Endothelial cell of umbilical vein (primary cell): ENCODE results near the gene LMF1. TPM values are rescaled to one million over a fixed set of nuclear protein-coding genes. Genes with fewer than 3 reads are reported as not detected.

Experiments used
- BruUV-seq: library from RNA; stranded (reverse); fragments of 400-500 nt; replicated peaks from 2 replicates; lab custom pipeline; 2021; lab: Mats Ljungman, UMichigan
- CTCF ChIA-PET: fragments of 300-600, 350-600 bp; sonication (Branson Sonifier 250); formaldehyde crosslinking; loops from one replicate; lab custom pipeline; 2021; ENCODE audit warnings: antibody characterized with exemption, inconsistent platforms; lab: Charles Lee
- POLR2A ChIA-PET: fragments of 300-600, 350-600 bp; sonication (Branson Sonifier 250); formaldehyde crosslinking; loops from one replicate; lab custom pipeline; 2021; ENCODE audit warnings: antibody characterized with exemption, inconsistent platforms; lab: Charles Lee
- DNase-seq: peaks from one replicate; pipeline ENCODE4 v3.0.0-alpha.2; 2011; ENCODE audit warnings: low read depth, low spot score
- FAIRE-seq: peaks from 2 replicates; lab custom pipeline; 2011; peaks lifted over from hg19 to GRCh38; lab: Jason Lieb, UNC
- H2AFZ ChIP-seq: 2 replicates; pipeline ENCODE4 v1.6.0; 2012; ENCODE audit warnings: low read depth, low read length, control low read depth, inconsistent platforms
- H3K27ac ChIP-seq: 2 replicates; pipeline ENCODE4 v1.5.1; 2011; ENCODE audit warnings: low read depth, mild to moderate bottlenecking, control low read depth, low read length, moderate library complexity; ENCODE audit not compliant: insufficient read depth
- H3K27me3 ChIP-seq, 2 experiments: 2 replicates each; pipeline versions ENCODE4 v1.6.0 to v1.6.1; 2011; ENCODE audit warnings: low read length in 2 of 2, mixed read lengths in 1 of 2; ENCODE audit not compliant: control insufficient read depth in 2 of 2, insufficient read depth in 2 of 2
- H3K36me3 ChIP-seq, 2 experiments: 2 replicates in 1 of 2; 3 replicates in 1 of 2; pipeline ENCODE4 v1.5.1; 2011; ENCODE audit warnings: low read length in 2 of 2, mild to moderate bottlenecking in 1 of 2, moderate library complexity in 1 of 2; ENCODE audit not compliant: control insufficient read depth in 2 of 2, insufficient read depth in 2 of 2; ENCODE audit errors: extremely low read depth in 1 of 2
- H3K4me1 ChIP-seq: 3 replicates; pipeline ENCODE4 v1.5.1; 2011; ENCODE audit warnings: mild to moderate bottlenecking, low read length; ENCODE audit not compliant: control insufficient read depth, insufficient read depth; ENCODE audit errors: extremely low read depth
- H3K4me2 ChIP-seq: 2 replicates; pipeline ENCODE4 v1.6.1; 2011; ENCODE audit warnings: low read length, control low read depth, mixed read lengths; ENCODE audit not compliant: insufficient read depth
- H3K4me3 ChIP-seq, 3 experiments: fragments of 200-600 bp in 1 of 3; sonication (generic), shearing (Covaris generic) in 1 of 3; replicated peaks in 1 of 3; 2 replicates each; pipeline ENCODE4 v1.5.1; 2011 to 2016; ENCODE audit warnings: control low read depth in 3 of 3, low read length in 3 of 3, mild to moderate bottlenecking in 2 of 3, inconsistent platforms in 1 of 3, low read depth in 1 of 3, moderate library complexity in 1 of 3; ENCODE audit not compliant: insufficient read depth in 1 of 3
- H3K79me2 ChIP-seq: 2 replicates; pipeline ENCODE4 v1.6.0; 2012; ENCODE audit warnings: low read length, inconsistent platforms; ENCODE audit not compliant: control insufficient read depth, insufficient read depth
- H3K9ac ChIP-seq: replicated peaks from 2 replicates; pipeline ENCODE3; 2011; ENCODE audit warnings: low read length, control low read depth; ENCODE audit not compliant: insufficient read depth; ENCODE audit errors: extremely low read depth
- H3K9me1 ChIP-seq: replicated peaks from 3 replicates; pipeline ENCODE4 v1.6.0; 2011; ENCODE audit warnings: mild to moderate bottlenecking, low read length; ENCODE audit not compliant: control insufficient read depth, insufficient read depth; ENCODE audit errors: extremely low read depth
- H3K9me3 ChIP-seq: replicated peaks from 2 replicates; pipeline ENCODE4 v1.5.1; 2012; ENCODE audit warnings: low read length, inconsistent platforms; ENCODE audit not compliant: control insufficient read depth, insufficient read depth
- H4K20me1 ChIP-seq: replicated peaks from 2 replicates; pipeline ENCODE3; 2011; ENCODE audit warnings: mild to moderate bottlenecking, low read length; ENCODE audit not compliant: control insufficient read depth, insufficient read depth; ENCODE audit errors: extremely low read depth
- EZH2 ChIP-seq: IDR thresholded peaks from 2 replicates; pipeline ENCODE4 v1.6.1; 2012; ENCODE audit warnings: borderline replicate concordance, low read depth, mild to moderate bottlenecking, moderate library complexity, low read length, inconsistent platforms; ENCODE audit not compliant: severe bottlenecking
- FOS ChIP-seq: IDR thresholded peaks from 2 replicates; pipeline ENCODE4 v1.6.1; 2011; ENCODE audit warnings: mild to moderate bottlenecking, low read length, moderate library complexity, borderline replicate concordance; ENCODE audit not compliant: insufficient read depth
- GATA2 ChIP-seq: IDR thresholded peaks from 2 replicates; pipeline ENCODE4 v1.7.0; 2011; ENCODE audit warnings: low read depth, mild to moderate bottlenecking, moderate library complexity, mixed read lengths, low read length; ENCODE audit not compliant: insufficient read length, insufficient read depth
- JUN ChIP-seq: IDR thresholded peaks from 2 replicates; pipeline ENCODE4 v1.6.1; 2011; ENCODE audit warnings: borderline replicate concordance, low read depth; ENCODE audit not compliant: insufficient read length, insufficient read depth
- MAX ChIP-seq: IDR thresholded peaks from 2 replicates; pipeline ENCODE4 v1.6.1; 2011; ENCODE audit not compliant: insufficient read depth, insufficient read length
- MYC ChIP-seq: IDR thresholded peaks from one replicate; pipeline ENCODE4 v1.6.1; 2011; ENCODE audit warnings: mild to moderate bottlenecking, low read depth, low read length
- POLR2A ChIP-seq: IDR thresholded peaks from 2 replicates; pipeline ENCODE4 v1.6.1; 2012; ENCODE audit warnings: low read depth, mild to moderate bottlenecking, control low read depth, low read length
- POLR2AphosphoS5 ChIP-seq: IDR thresholded peaks from 2 replicates; pipeline ENCODE4 v1.6.1; 2012; ENCODE audit warnings: low read depth, mild to moderate bottlenecking, control low read depth, low read length, moderate library complexity; ENCODE audit not compliant: insufficient read depth
- dilution Hi-C: fragments of 300-500 bp; cut with MboI; formaldehyde crosslinking; loops from one replicate; pipeline ENCODE4 v1.15.0; 2019; ENCODE audit warnings: low sequenced_read_pairs; ENCODE audit not compliant: extremely low pct_ligation_motif_present
- intact Hi-C: fragments of 100-400 bp; cut with micrococcal nuclease; formaldehyde crosslinking; loops from one replicate; pipeline ENCODE4 v1.10.0; 2022
- polyA plus RNA-seq, 4 experiments: library from polyadenylated mRNA; depleted of rRNA in 3 of 4; stranded (reverse) in 3 of 4; unstranded in 1 of 4; fragments of >200 nt; gene quantifications; 2 replicates each; pipeline versions ENCODE4 v1.2.1 to v1.2.3, GENCODE V29; 2011 to 2012; ENCODE audit warnings: missing spikeins in 1 of 4
- total RNA-seq: library from RNA; stranded (reverse); gene quantifications from 2 replicates; pipeline ENCODE4 v1.2.3, GENCODE V29; 2021
- TF ChIP-seq, protein P1 (sequence below), 2 donors: IDR thresholded peaks; 1 replicate in 1 of 2; 2 replicates in 1 of 2; pipeline ENCODE4 v1.5.1; 2011; ENCODE audit warnings: low read length in 2 of 2, mild to moderate bottlenecking in 2 of 2, moderate library complexity in 2 of 2, control low read depth in 1 of 2, inconsistent platforms in 1 of 2, low read depth in 1 of 2; ENCODE audit not compliant: insufficient read depth in 1 of 2; ENCODE audit errors: extremely low read depth in 1 of 2

The LMF1 gene
- total and polyA plus RNA-seq, 2 donors (not counting 3 experiments of a cell fraction or from before 2014, with no cell fraction given), result 17.8 TPM

- H3K36me3 ChIP-seq, result no peaks in the 10 kb centered on the region
- dilution Hi-C loops (no loop called here), intact Hi-C loops (no loop called here)
- no peak overlapping the region for H3K4me2 ChIP-seq
- ChIA-PET CTCF (no interaction called here), POLR2A (no interaction called here)
- H3K9ac ChIP-seq, result no peak overlapping the region
- no peaks in the 10 kb centered on the region for H3K79me2 ChIP-seq
- no peaks in the 10 kb centered on the region for H3K9me1 ChIP-seq
- no peaks in the 10 kb centered on the region for H4K20me1 ChIP-seq
- no peak overlapping the region for H3K4me3 ChIP-seq
- DNase-seq, result no peak
- no peaks in the 10 kb centered on the region for H3K27me3 ChIP-seq
- no peak overlapping the region for H2AFZ ChIP-seq
- TF ChIP-seq MAX (no peak), JUN (no peak), FOS (no peak), POLR2A (no peak), MYC (no peak), POLR2AphosphoS5 (no peak), GATA2 (no peak), EZH2 (no peak)
- TF ChIP-seq, protein P1, sequence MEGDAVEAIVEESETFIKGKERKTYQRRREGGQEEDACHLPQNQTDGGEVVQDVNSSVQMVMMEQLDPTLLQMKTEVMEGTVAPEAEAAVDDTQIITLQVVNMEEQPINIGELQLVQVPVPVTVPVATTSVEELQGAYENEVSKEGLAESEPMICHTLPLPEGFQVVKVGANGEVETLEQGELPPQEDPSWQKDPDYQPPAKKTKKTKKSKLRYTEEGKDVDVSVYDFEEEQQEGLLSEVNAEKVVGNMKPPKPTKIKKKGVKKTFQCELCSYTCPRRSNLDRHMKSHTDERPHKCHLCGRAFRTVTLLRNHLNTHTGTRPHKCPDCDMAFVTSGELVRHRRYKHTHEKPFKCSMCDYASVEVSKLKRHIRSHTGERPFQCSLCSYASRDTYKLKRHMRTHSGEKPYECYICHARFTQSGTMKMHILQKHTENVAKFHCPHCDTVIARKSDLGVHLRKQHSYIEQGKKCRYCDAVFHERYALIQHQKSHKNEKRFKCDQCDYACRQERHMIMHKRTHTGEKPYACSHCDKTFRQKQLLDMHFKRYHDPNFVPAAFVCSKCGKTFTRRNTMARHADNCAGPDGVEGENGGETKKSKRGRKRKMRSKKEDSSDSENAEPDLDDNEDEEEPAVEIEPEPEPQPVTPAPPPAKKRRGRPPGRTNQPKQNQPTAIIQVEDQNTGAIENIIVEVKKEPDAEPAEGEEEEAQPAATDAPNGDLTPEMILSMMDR (IDR thresholded peaks at IDR 0.05; ENCODE audit: extremely low read depth in 1 of 2, insufficient read depth in 1 of 2, low read depth in 1 of 2, low read length in 2 of 2), result no peak
- no peaks in the 10 kb centered on the region for H3K4me1 ChIP-seq
- no peaks in the 10 kb centered on the region for H3K9me3 ChIP-seq
- no peak overlapping the region for H3K27ac ChIP-seq
- BruUV-seq, result no TSS peak
- FAIRE-seq, result no peak
Observed at GRCh38 chr16:920717-921116, 50.1 kb downstream of the LMF1 start.
